ENCODE data around the gene ELP4.
"Not testable (repeated sequence)": the region's sequence is repeated elsewhere in the genome, so short reads cannot be mapped to it uniquely, and the experiment has no call there.

The ELP4 gene

GRCh38 chr11:31646216-31646615 lies 136.6 kb downstream of the ELP4 start:
- DNase-seq, result no peak

GRCh38 chr11:31649129-31649966 lies 139.8 kb downstream of the ELP4 start:
- peak; percentile 9 for DNase-seq

GRCh38 chr11:31651208-31651607 lies 141.6 kb downstream of the ELP4 start:
- no peak for DNase-seq

- DNase-seq, result no peak
Measured at GRCh38 chr11:31651822-31652221, 142.3 kb downstream of the ELP4 start.

- DNase-seq, result no peak
Measured at GRCh38 chr11:31652528-31652927, 143.0 kb downstream of the ELP4 start.

GRCh38 chr11:31655483-31655882 lies 145.9 kb downstream of the ELP4 start:
- DNase-seq, result no peak

GRCh38 chr11:31656051-31656450 lies 146.5 kb downstream of the ELP4 start:
- DNase-seq, result no peak

- no peak for DNase-seq
Measured at GRCh38 chr11:31657091-31657490, 147.5 kb downstream of the ELP4 start.

GRCh38 chr11:31664129-31664528 lies 154.6 kb downstream of the ELP4 start:
- no peak for DNase-seq

- DNase-seq, result no peak
Measured at GRCh38 chr11:31664954-31665353, 155.4 kb downstream of the ELP4 start.

- DNase-seq, result no peak
Measured at GRCh38 chr11:31671681-31672080, 162.1 kb downstream of the ELP4 start.

- not testable (repeated sequence) for DNase-seq
Measured at GRCh38 chr11:31673108-31673507, 163.5 kb downstream of the ELP4 start.

GRCh38 chr11:31676280-31676982 lies 166.9 kb downstream of the ELP4 start:
- DNase-seq, result no peak

- DNase-seq, result no peak
Measured at GRCh38 chr11:31680770-31681169, 171.2 kb downstream of the ELP4 start.

GRCh38 chr11:31687256-31687655 lies 177.7 kb downstream of the ELP4 start:
- DNase-seq, result no peak

GRCh38 chr11:31687861-31688260 lies 178.3 kb downstream of the ELP4 start:
- DNase-seq, result no peak

- no peak for DNase-seq
Measured at GRCh38 chr11:31689559-31689958, 180.0 kb downstream of the ELP4 start.

GRCh38 chr11:31690041-31690440 lies 180.5 kb downstream of the ELP4 start:
- no peak for DNase-seq

- no peak for DNase-seq
Measured at GRCh38 chr11:31690516-31690915, 180.9 kb downstream of the ELP4 start.

GRCh38 chr11:31692466-31692865 lies 182.9 kb downstream of the ELP4 start:
- DNase-seq, result no peak

GRCh38 chr11:31697049-31697448 lies 187.5 kb downstream of the ELP4 start:
- DNase-seq, result not testable (repeated sequence)

- no peak for DNase-seq
Measured at GRCh38 chr11:31699066-31699465, 189.5 kb downstream of the ELP4 start.

- DNase-seq, result peak; percentile 68
Measured at GRCh38 chr11:31702966-31703365, 193.4 kb downstream of the ELP4 start.

GRCh38 chr11:31706357-31706756 lies 196.8 kb downstream of the ELP4 start:
- no peak for DNase-seq
